ENCODE data around the gene ACTR3C.
A peak's percentile ranks its signal among the peaks of the same experiment; 100 is the strongest.
"Not testable (repeated sequence)": the region's sequence is repeated elsewhere in the genome, so short reads cannot be mapped to it uniquely, and the experiment has no call there.

The ACTR3C gene

GRCh38 chr7:150278383-150278782 is 45.0 kb downstream of the ACTR3C start:
- not testable (repeated sequence) for DNase-seq

- DNase-seq: peak; percentile 53
Observed at GRCh38 chr7:150276132-150276695, 47.1 kb downstream of the ACTR3C start.

GRCh38 chr7:150271898-150272297 is 51.4 kb downstream of the ACTR3C start:
- DNase-seq: not testable (repeated sequence)

- DNase-seq: not testable (repeated sequence)
Observed at GRCh38 chr7:150270101-150270824, 53.1 kb downstream of the ACTR3C start.

GRCh38 chr7:150268798-150269197 is 54.5 kb downstream of the ACTR3C start:
- DNase-seq: not testable (repeated sequence)

- DNase-seq: not testable (repeated sequence)
Observed at GRCh38 chr7:150268287-150268686, 55.1 kb downstream of the ACTR3C start.

- DNase-seq: not testable (repeated sequence)
Observed at GRCh38 chr7:150266953-150267665, 56.2 kb downstream of the ACTR3C start.

- DNase-seq: not testable (repeated sequence)
Observed at GRCh38 chr7:150262656-150263055, 60.7 kb downstream of the ACTR3C start.

GRCh38 chr7:150247745-150248144 is 75.6 kb downstream of the ACTR3C start:
- DNase-seq: not testable (repeated sequence)

- DNase-seq: not testable (repeated sequence)
Observed at GRCh38 chr7:150245208-150245607, 78.1 kb downstream of the ACTR3C start.

- DNase-seq: not testable (repeated sequence)
Observed at GRCh38 chr7:150242935-150243334, 80.4 kb downstream of the ACTR3C start.

- DNase-seq: not testable (repeated sequence)
Observed at GRCh38 chr7:150225444-150225843, 97.9 kb downstream of the ACTR3C start.

- DNase-seq: not testable (repeated sequence)
Observed at GRCh38 chr7:150222083-150222972, 101.0 kb downstream of the ACTR3C start.

GRCh38 chr7:150220673-150221181 is 102.6 kb downstream of the ACTR3C start:
- DNase-seq: not testable (repeated sequence)

GRCh38 chr7:150219941-150220658 is 103.2 kb downstream of the ACTR3C start:
- not testable (repeated sequence) for DNase-seq

- not testable (repeated sequence) for DNase-seq
Observed at GRCh38 chr7:150206848-150207247, 116.5 kb downstream of the ACTR3C start.

GRCh38 chr7:150205866-150206265 is 117.5 kb downstream of the ACTR3C start:
- DNase-seq: not testable (repeated sequence)

GRCh38 chr7:150204577-150204976 is 118.8 kb downstream of the ACTR3C start:
- not testable (repeated sequence) for DNase-seq

- not testable (repeated sequence) for DNase-seq
Observed at GRCh38 chr7:150202894-150203293, 120.5 kb downstream of the ACTR3C start.
